Breast epithelium (tissue), 4 donors: Measurements from ENCODE around the gene CRYBG2. TPM values are rescaled to one million over a fixed set of nuclear protein-coding genes. Genes with fewer than 3 reads are reported as not detected.
A peak's percentile ranks its signal among the peaks of the same experiment; 100 is the strongest.

Experiments used
- DNase-seq, 2 donors: peaks; one replicate each; pipeline ENCODE4 v3.0.0-alpha.2; 2019; ENCODE audit warnings: low spot score in 2 of 2
- H3K27ac ChIP-seq, 2 donors: fragments of 200-600 bp; sonication (generic) in 1 of 2; one replicate each; pipeline ENCODE4 v1.5.1; 2016 to 2019; ENCODE audit warnings: mild to moderate bottlenecking in 1 of 2
- H3K27me3 ChIP-seq, 2 donors: fragments of 200-600 bp; sonication (generic) in 1 of 2; one replicate each; pipeline versions ENCODE4 v1.5.1 to v1.6.0; 2017 to 2019; ENCODE audit warnings: control low read depth in 1 of 2, mild to moderate bottlenecking in 1 of 2
- H3K36me3 ChIP-seq: fragments of 200-600 bp; one replicate; pipeline ENCODE4 v1.5.1; 2019
- H3K4me1 ChIP-seq, 2 donors: fragments of 200-600 bp; sonication (generic); one replicate each; pipeline ENCODE4 v1.5.1; 2016 to 2019; ENCODE audit warnings: control low read depth in 1 of 2
- H3K4me3 ChIP-seq, 3 donors: fragments of 200-600 bp; sonication (generic); 1 replicate in 2 of 3; 2 replicates in 1 of 3; pipeline ENCODE4 v1.5.1; 2016 to 2019; ENCODE audit warnings: mild to moderate bottlenecking in 3 of 3, moderate library complexity in 2 of 3
- H3K9me3 ChIP-seq, 2 donors: fragments of 200-600 bp; sonication (generic) in 1 of 2; one replicate each; pipeline ENCODE4 v1.5.1; 2016 to 2019; ENCODE audit warnings: control low read depth in 1 of 2
- CTCF ChIP-seq, 3 donors: fragments of 450-650 bp; IDR thresholded peaks; one replicate each; pipeline ENCODE4 v1.5.1; 2016 to 2017; ENCODE audit warnings: antibody characterized with exemption in 3 of 3, mild to moderate bottlenecking in 3 of 3, moderate library complexity in 3 of 3
- POLR2A ChIP-seq: fragments of 450-650 bp; IDR thresholded peaks from one replicate; pipeline ENCODE4 v1.6.1; 2016; ENCODE audit warnings: antibody characterized with exemption, mild to moderate bottlenecking, moderate library complexity
- POLR2AphosphoS5 ChIP-seq, 3 donors: sonication (generic); formaldehyde crosslinking; IDR thresholded peaks; one replicate each; pipeline ENCODE4 v1.6.1; 2017; ENCODE audit warnings: antibody characterized with exemption in 3 of 3
- intact Hi-C: fragments of 100-400 bp; cut with DNase I; formaldehyde crosslinking; loops from one replicate; pipeline ENCODE4 v1.15.1; 2023; ENCODE audit warnings: low total_unique reads
- total RNA-seq, 3 donors: library from RNA; depleted of rRNA; stranded (reverse); fragments of >200 nt; gene quantifications; one replicate each; pipeline ENCODE4 v1.1.0, GENCODE V29; 2016

CRYBG2 gene
- total RNA-seq, 3 donors from 2014 or later = 0.66 TPM; not detected in 2

- no peak for DNase-seq
- no peaks in the 10 kb centered on the region for H3K9me3 ChIP-seq
- H3K27ac ChIP-seq = peak overlapping the region; percentile 95 to 97
- intact Hi-C loops = no loop called here
- TF ChIP-seq POLR2A (no peak), POLR2AphosphoS5 (IDR thresholded peaks at IDR 0.05) (no peak), CTCF (IDR thresholded peaks at IDR 0.05) (no peak)
- H3K4me1 ChIP-seq = peaks cover 11 to 32% of the 10 kb centered on the region in 2 donors
- no peaks in the 10 kb centered on the region for H3K36me3 ChIP-seq
- peak overlapping the region; percentile 91 to 95 (median 93) for H3K4me3 ChIP-seq
- no peaks in the 10 kb centered on the region for H3K27me3 ChIP-seq
Observed at GRCh38 chr1:26280333-26281042, 73.4 kb downstream of the CRYBG2 start.

GRCh38 chr1:26279456-26280332 is 74.2 kb downstream of the CRYBG2 start, which contains the start of gene SH3BGRL3:
SH3BGRL3 (plus strand) TSS chr1:26280086; CDS start chr1:26280156, 70 bp downstream.
- TF ChIP-seq POLR2AphosphoS5 (IDR thresholded peaks at IDR 0.05) (peak; percentile 70 to 86 (median 83)), POLR2A (no peak), CTCF (IDR thresholded peaks at IDR 0.05) (peak in 2 of 3 donors; percentile 11 to 14)
- Histone ChIP-seq H3K36me3 (no peaks in the 10 kb centered on the region), H3K4me3 (peak within 1 kb of the TSS; percentile 91 to 95 (median 93)), H3K9me3 (no peaks in the 10 kb centered on the region), H3K27me3 (no peaks in the 10 kb centered on the region), H3K4me1 (peaks cover 11 to 34% of the 10 kb centered on the region in 2 donors), H3K27ac (peak within 1 kb of the TSS; percentile 95 to 97)
- peak; percentile 80 to 84 for DNase-seq
- intact Hi-C loops = loop anchor here (5.0 kb wide), 1 partner anchor 43 kb away; no protein-coding TSS in a partner anchor

GRCh38 chr1:26278724-26279455 is 75.0 kb downstream of the CRYBG2 start:
- Histone ChIP-seq H3K36me3 (no peaks in the 10 kb centered on the region), H3K9me3 (no peaks in the 10 kb centered on the region), H3K27ac (peak overlapping the region; percentile 95 to 97), H3K4me3 (peak overlapping the region; percentile 91 to 95 (median 93)), H3K4me1 (peaks cover 11 to 28% of the 10 kb centered on the region in 2 donors), H3K27me3 (no peaks in the 10 kb centered on the region)
- DNase-seq = no peak
- intact Hi-C loops = loop anchor here (5.0 kb wide), 1 partner anchor 43 kb away; no protein-coding TSS in a partner anchor
- TF ChIP-seq POLR2A (no peak), POLR2AphosphoS5 (IDR thresholded peaks at IDR 0.05) (peak in 2 of 3 donors; percentile 10 to 22)

GRCh38 chr1:26278303-26278702 is 75.6 kb downstream of the CRYBG2 start:
- Histone ChIP-seq H3K36me3 (no peaks in the 10 kb centered on the region), H3K4me3 (no peak overlapping the region), H3K4me1 (peaks cover 11 to 28% of the 10 kb centered on the region in 2 donors), H3K27me3 (no peaks in the 10 kb centered on the region), H3K27ac (peak overlapping the region; percentile 95 to 97), H3K9me3 (no peaks in the 10 kb centered on the region)
- intact Hi-C loops = loop anchor here (5.0 kb wide), 1 partner anchor 44 kb away; no protein-coding TSS in a partner anchor
- peak in 1 of 2 donors; percentile 62 for DNase-seq
- TF ChIP-seq POLR2A (no peak), CTCF (IDR thresholded peaks at IDR 0.05) (no peak), POLR2AphosphoS5 (IDR thresholded peaks at IDR 0.05) (no peak)

- Histone ChIP-seq H3K4me3 (no peak overlapping the region), H3K27ac (peak overlapping the region; percentile 95 to 97), H3K4me1 (peaks cover 11 to 28% of the 10 kb centered on the region in 2 donors), H3K27me3 (no peaks in the 10 kb centered on the region), H3K36me3 (no peaks in the 10 kb centered on the region), H3K9me3 (no peaks in the 10 kb centered on the region)
- DNase-seq = no peak
- intact Hi-C loops = loop anchor here (5.0 kb wide), 1 partner anchor 45 kb away; no protein-coding TSS in a partner anchor
- TF ChIP-seq CTCF (IDR thresholded peaks at IDR 0.05) (no peak), POLR2A (no peak), POLR2AphosphoS5 (IDR thresholded peaks at IDR 0.05) (no peak)
Observed at GRCh38 chr1:26277719-26278118, 76.2 kb downstream of the CRYBG2 start.
